Measurements from ENCODE around the gene PSAPL1.

- no peak for TF ChIP-seq CTCF (IDR thresholded peaks at IDR 0.05)
- TF ChIP-seq POLR2AphosphoS5 (IDR thresholded peaks at IDR 0.05), result no peak
- no peak for TF ChIP-seq POLR2A (IDR thresholded peaks at IDR 0.05)
Measured at GRCh38 chr4:7470111-7470510, 35.4 kb upstream of the PSAPL1 start.
